GM19099 (cell line): ENCODE measurements around the gene HOTAIR.

ENCODE experiments used
- POLR2A ChIP-seq: IDR thresholded peaks from 3 replicates; pipeline ENCODE4 v1.6.1; 2011; ENCODE audit warnings: low read depth; ENCODE audit not compliant: insufficient read length; ENCODE audit errors: extremely low read depth

The HOTAIR gene

DNA sequence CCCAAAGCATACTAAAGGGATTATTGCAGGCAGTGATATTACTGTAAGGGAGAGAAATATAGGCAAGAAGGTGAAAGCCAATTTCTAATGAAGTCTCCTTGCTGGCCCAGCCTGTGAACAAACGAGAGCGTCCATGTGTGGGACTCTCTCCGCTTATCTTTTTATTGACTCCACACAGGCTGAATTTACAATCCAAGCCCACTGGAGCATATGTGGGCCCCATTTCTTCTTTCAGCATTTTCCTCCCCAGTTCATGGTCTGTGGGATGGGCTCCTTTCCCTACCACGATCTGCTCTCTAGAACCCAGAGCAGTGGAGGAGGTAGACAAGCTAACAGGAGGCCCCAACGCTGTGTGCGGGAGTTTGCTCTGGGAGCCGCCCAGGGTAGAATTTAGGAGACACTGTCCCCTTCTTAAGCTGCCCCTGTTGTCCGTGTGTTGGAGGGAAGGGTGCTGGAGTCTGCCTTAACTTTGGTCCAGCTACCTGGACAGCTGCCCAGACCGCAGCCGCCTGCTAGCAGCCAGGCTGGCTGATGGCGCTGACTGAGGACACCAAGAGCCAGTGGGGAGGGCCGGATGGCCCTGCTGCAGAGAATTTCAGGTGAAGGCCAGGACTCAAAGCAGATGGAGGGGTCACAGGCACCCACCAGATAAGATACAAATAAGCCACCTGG, 5.0 kb downstream of the HOTAIR start:
- no peak for TF ChIP-seq POLR2A

DNA sequence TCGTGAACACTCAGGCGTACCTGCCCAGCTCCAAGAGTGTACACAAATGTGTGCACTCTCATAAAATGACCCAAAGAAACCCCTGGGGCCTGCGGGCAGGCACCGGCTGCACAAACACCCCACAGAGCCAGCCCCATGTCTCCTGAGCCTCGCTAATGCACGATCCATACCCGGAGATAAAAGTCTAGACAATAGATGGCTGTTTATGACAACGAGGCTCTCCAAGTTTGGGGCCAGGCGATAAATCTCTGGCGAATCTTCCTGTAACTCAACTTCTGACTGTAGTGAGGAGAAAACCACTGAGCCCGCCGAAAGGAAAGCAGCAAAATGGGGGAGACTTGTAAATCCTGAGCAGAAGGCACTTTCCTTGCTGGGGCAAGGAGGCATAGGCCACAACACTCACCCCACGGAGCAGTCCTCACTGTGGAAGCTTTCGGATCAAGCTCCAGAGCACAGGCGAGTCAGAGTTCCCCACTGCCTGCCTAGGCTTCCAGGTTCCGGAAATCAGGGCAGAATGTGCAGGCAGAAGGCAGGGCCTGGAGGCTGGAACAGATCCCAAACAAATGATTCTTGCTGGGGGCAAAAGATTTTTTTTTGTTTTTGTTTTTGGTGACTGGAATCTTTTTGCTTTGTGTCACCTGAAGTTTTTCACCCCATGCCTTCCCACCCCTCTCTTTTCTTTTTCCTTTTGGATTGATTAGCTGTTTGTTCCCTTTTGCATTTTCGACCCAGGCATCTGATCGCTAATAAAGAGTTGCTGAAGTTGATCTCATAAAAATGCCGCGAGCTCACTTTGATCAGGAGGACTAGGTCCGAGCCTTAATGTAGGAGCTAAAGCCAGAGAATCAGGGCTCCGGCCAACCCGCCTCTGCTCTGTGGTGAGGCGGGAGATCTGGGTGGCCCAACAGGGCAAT, 6.3 kb downstream of the HOTAIR start:
- TF ChIP-seq POLR2A, result no peak

DNA sequence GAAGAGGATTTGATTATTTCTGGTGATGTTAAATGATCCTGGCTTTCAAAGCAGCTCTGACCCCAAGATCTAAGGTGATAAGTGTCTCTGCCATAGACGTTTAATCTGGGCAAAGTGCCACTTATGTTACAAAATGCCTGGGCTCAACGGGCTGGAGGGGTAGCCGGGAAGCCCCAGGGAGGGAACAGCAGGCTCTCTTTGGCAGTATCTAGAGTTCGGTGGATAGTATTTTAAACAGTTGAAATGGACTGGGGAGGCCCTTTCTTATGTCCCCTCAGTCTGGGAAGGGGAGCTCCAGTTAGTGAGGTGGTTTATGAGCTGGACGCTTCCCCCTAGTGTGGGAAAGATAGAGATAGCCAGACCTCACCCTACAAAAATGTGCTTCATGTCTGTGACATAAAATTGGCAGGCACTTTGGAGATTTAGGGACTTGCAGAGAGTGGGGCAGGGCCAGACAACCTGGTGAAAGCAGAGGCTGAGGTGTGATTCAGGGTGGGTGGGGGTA, 7.3 kb downstream of the HOTAIR start:
- no peak for TF ChIP-seq POLR2A

DNA sequence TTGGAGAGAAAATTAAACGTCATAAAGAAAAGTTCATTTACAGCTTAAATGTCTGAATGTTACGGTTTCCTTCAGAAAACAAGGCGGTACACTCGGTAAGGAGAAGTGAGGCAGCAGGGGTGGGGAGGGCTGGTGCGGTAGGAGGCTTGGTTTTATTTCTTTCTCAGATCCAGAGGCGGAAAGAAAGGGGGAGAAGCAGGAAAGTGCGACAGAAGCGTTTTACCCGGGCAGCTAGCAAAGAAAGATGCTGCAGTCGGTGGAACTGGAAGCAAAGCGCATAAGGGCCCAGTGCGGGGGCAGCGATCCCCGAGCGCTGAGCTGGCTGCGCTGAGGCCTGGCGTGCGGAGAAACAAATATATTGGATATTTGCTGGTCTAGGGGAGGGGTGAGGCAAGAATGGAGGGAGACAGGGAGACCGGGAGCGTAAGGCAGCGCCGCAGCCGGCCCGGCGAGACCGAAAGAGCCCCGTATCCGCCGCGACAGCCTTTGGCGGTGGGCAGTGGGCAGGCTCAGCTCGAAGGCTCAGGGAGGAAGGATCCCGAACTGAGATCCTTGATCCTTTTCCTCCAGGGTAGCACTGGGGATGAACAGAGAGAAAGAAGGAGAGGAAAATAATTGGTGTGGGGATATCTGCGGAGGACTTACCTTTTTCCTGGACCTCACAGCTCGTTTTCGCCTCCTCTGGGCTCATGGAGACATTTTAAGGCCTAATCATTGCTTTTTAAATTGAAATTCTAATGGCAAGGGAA, 8.2 kb downstream of the HOTAIR start:
- no peak for TF ChIP-seq POLR2A

DNA sequence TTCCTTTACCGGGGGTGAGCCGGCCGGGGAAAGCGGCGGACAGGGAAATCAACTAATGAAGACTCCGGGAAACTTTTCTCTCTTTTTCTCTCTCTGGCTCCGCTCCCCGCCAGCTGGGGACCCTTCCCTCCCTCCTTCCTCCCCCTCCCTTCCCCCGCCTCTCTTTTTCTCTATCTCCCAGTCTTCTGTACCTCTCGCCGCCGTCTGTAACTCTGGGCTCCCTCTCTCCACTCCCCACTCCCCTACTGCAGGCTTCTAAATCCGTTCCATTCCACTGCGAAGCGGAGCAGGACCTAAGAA, 8.7 kb downstream of the HOTAIR start:
- no peak for TF ChIP-seq POLR2A

DNA sequence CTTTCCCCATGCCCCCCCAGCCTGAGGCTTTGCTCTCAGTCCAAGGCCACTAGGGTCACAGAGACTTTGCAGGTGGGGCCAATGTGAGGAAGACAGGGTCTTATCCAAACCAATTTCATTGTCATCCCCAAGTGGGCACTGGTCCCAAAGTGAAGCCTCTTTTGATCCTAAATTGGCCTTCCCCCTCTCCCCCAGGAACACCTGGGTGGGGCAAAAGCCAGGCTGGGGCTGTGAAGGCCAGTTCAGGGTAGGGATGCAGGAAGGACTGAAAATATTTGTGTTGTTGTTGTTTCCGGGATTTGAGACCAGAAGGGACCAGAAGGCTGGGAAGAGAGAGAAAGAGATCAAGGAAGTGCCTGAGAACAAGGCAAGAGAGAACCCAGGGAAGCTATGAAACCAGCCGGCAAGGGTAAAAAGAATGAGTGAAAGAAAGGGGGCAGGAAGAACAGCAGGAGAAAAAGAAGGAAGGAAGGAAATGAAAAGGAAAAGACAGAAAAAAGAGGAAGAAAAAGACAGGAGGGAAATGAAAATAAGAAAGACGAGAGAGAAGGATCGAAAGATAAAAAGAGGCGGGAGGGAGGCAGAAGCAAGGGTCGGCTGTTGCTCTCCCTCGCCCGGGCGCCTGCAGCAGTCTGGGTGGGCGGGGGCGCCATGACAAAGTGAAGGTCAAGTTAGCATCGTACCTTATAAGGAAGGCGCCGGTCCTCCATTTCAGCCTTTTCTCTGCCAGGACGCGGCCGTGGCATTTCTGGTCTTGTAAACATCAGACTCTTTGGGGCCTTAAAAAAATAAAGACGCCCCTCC, 9.3 kb downstream of the HOTAIR start:
- TF ChIP-seq POLR2A, result no peak

DNA sequence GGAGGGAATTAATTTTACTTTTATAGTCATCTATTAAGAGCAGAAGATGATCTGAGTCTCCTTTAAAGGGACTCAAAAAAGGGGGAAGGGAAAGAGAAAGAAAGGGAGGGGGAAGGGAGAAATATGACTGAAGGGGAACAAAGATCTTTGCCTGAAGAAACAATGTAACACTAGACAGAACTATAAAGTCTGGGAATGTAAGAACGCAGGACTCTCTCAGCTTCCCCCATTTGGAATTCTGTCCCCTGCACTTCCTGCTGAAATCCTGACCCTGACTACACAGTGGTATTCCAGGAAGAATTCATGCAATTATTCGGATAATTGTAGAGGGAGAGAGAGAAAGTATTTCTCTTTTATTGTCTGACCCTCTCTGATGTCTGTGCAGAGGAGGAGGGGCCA, 10.4 kb downstream of the HOTAIR start:
- no peak for TF ChIP-seq POLR2A

DNA sequence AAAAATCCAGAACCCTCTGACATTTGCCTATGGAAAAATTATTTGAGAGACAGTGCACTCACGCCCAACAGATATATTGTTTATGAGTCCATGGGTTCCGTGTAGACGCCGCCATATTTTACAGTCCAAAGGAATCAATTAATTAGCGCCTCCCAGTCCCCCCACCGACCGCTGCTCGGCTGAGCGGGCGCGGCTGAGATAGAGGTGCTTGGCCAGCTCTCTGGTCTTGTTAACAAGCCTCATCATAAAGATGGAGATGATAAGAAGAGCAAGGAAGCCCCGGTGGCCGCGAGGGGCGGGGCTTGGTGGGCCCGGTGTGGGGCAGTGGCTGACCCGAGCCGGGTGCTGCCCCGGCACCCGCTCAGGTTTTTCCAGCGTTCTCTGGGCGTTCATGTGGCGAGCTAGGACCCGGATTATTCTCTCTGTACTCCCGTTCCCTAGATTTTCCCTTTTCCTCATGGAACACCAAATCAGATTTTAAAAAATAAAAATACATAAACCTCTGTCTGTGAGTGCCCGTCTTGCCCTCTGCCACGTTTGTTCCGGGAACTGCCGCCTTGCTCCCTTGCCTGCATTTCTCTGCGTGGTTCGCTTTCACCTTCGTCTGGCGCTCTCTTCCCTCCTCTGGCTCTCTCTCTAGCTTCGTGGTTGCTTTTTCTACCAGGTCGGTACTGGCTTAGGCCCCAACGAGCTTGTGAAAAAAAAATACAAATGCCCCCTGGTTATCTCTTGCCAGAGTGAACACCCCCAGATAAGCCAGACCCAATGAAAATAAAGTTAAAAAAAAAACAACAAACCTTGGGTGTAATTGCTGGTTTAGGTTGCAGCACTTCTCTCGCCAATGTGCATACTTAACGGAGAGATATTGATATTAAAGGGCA, 11.1 kb downstream of the HOTAIR start:
- TF ChIP-seq POLR2A, result no peak

DNA sequence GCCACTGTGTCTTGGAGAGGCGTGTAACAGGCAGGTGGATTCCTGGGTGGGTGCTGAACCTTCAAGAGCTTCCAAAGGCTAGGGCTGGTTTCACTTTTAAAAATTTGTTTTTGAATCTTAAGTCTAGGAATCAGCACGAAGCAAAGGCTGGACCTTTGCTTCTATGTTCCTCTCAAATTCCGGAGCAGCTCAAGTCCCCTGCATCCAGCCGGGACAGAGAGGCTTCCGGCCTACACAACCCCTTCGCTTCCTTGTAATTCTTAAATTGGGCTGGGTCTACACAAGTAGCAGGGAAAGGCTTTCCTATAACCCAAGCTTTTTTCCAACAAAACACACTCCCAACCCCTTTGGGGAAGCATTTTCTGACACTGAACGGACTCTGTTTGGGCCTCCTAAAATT, 11.7 kb downstream of the HOTAIR start:
- TF ChIP-seq POLR2A, result no peak

DNA sequence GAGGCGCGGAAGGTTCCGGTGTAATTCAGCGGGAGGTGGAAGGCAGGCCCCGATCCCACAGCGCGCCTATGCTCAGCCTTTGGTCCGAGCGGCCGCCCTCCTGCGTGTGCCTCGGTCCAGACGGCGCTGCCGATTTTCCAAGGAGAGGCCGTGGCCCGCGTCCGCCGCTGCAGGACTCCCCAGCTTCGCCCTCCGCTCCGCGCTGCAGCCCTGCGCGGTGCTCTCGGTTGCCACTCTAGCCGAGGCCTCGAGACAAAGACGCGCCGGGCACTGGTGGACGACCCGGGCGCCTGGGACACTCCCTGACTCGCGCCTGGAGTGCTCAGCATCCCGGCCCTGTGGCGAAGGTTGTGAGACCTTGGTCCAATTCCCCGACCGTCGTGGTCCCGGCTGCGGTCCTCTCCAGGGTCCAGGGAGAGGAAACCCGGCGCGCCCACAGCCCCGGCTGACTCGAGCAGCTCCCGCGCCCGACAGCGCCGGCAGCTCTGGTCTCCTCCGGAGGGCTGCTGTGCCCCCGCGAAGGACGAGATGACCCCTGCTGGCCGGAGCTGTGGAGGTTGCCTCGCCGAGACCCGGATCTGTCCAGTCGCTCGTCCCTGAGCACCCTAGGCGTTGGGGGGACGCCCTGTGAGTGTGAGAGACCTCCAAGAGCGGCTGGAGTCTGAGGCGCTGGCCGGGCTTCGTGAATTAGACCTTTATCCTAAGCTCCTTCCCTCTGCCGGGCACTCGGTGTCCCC, 13.6 kb downstream of the HOTAIR start:
- TF ChIP-seq POLR2A, result no peak

DNA sequence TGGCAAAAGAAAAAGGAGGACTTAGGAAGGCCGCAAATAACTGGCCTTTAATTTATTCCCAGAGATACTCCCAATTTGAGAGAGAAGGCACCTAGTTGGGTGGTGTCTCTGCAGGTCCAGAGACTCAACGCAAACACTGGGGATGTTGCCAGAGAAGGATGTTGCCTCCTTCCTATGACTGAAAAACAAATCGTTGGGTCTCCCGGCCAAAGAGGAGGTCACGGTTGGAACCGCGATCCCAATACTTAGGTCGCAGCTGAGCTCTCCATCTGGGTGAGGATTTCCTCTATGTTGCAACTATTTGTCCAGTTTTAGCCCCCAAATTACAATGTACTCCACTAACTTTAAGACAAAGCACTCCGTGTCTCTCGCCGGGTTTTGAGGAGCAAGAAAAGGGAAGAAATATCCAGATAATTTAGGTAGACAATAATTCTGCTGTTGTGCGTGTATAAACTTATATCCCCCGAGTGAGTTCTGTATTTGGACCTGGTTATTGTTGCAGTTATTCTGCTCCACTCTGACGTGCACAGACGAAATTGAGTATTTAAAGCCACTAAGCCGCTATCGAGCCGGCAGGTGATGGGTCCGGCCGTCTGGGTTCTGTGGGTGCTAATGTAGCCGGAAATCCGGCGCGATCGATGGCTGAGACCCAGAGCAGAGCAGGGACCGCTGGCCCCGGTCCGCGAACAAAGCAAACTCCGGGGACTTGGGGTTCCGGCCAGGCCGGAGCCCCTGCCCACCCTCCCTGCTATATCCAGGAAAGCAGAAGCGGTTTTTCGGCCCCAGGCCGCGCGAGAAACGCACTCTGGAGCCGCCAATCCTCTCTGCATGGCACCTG, 14.3 kb downstream of the HOTAIR start:
- TF ChIP-seq POLR2A, result no peak

DNA sequence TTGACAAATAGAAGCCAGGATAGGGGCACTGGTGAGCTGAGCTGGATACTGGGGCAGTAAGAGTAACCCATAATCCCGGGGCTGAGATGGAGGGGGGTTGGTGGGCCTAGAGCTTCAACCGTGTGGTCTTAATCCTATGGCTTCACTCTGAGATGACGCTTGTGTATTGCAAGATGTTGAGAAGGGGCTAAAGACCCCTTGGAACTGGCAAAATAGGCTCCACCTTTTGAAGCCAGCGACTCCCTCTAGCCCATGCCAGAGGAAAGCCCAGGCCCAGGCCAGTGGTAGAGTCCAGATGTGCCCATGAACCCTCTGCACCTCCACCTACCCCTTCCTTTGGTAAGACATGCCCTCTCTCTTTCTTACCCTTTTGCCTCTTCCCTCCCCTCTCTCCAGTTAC, 15.4 kb downstream of the HOTAIR start:
- TF ChIP-seq POLR2A, result no peak
